ENCODE results near the gene HHATL. TPM values are rescaled to one million over a fixed set of nuclear protein-coding genes. Genes with fewer than 3 reads are reported as not detected.

The HHATL gene
- total RNA-seq, 2 donors from 2014 or later = 0.65 to 1.0 TPM

DNA sequence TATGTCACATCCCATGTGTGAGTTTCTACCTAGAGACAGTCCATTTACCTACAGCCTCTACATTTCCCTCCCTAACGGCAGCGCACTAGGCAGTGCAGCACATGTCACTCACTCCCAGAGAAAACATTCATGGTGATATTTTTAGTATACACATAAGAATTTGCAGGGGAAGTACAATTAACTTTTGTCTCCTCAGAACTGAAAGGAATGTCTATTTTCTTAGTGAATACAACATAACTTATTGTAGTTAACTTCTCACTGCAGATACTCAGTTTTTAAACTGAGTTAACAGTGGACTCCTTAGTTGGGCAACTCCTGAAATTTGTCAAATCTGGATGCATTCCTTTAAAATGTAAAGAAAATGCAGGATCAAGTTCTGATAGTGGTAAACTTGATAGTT is 53.6 kb downstream of the HHATL start:
- intact Hi-C loops (cut with DNase I) = no loop called here

DNA sequence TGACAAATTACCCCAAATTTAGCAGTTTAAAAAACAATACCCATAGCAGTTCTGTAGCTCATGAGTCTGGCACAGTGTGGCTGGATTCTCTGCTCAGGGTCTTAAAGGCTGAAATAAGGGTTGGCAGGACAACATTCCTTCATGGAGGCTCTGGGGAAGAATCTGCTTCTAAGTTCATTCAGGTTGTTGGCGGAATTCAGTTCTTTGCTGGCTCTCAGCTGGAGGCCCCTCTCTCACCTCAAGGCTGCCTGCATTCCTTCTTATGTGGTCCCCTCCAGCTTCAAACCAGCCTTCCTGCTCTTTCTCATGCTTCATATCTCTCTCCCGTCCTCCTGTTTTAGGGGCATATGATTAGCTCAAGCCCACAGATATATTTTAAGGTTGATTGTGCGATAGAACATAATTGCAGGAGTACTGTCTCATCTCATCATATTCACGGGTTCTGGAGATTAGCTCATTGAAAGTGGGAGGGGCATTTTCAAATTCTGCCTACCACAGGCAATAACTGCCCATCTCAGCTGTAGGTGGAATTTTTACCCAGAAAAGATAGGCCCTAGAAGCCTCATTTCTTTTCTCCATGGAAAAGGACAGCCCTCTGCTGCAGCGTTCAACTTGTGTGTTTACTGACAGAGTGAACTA is 54.7 kb downstream of the HHATL start:
- no peak for DNase-seq (ENCODE audit: low spot score)
- intact Hi-C loops (cut with DNase I) = no loop called here

More for the DNA sequence above, 53.6 kb downstream of the HHATL start:
- no peak for DNase-seq (ENCODE audit: low spot score)

Other genes with a start within 250 kb of the HHATL start
- gene VIPR1, start 200.2 kb downstream of the HHATL start, total RNA-seq = 1 to 10 TPM; 1.3 to 2.2 TPM
- gene SEC22C, start 120.8 kb downstream of the HHATL start, total RNA-seq = 10 to 100 TPM; 43.8 to 47.0 TPM
- gene SS18L2, start 111.9 kb downstream of the HHATL start, total RNA-seq = 10 to 100 TPM; 15.4 to 16.8 TPM
- 10 to 100 TPM; 75.2 to 78.0 TPM for gene NKTR, start 102.1 kb downstream of the HHATL start, total RNA-seq
- 100 to 1,000 TPM in 1 of 2 donors, 10 to 100 TPM in 1; 83.8 to 109 TPM for gene ZBTB47, start 49.1 kb downstream of the HHATL start, total RNA-seq
- gene KLHL40, start 17.3 kb downstream of the HHATL start, total RNA-seq = not detected
- 1 to 10 TPM; 1.4 to 2.7 TPM for gene CCDC13, start 70.5 kb upstream of the HHATL start, total RNA-seq
- 100 to 1,000 TPM; 163 to 204 TPM for gene HIGD1A, start 101.7 kb upstream of the HHATL start, total RNA-seq
- gene ACKR2, start 106.6 kb upstream of the HHATL start, total RNA-seq = 10 to 100 TPM; 17.0 to 20.6 TPM
- under 1 TPM; 0.10 to 0.14 TPM for gene CYP8B1, start 173.1 kb upstream of the HHATL start, total RNA-seq
- gene ZNF662, start 203.3 kb upstream of the HHATL start, total RNA-seq = 10 to 100 TPM in 1 of 2 donors, 1 to 10 TPM in 1; 9.8 to 11.8 TPM